K562 (cell line): ENCODE results near the gene CUEDC2. TPM values are rescaled to one million over a fixed set of nuclear protein-coding genes. Genes with fewer than 3 reads are reported as not detected.

ENCODE experiments used
- ATAC-seq: fragments of 200-7000 bp; cut with Tn5 transposase; 3 replicates; pipeline ENCODE4 v1.9.1; 2020; ENCODE audit warnings: moderate library complexity
- BruUV-seq: library from RNA; stranded (reverse); fragments of 400-500 nt; replicated peaks from 2 replicates; lab custom pipeline; 2021; lab: Mats Ljungman, UMichigan
- CTCF ChIA-PET: fragments of 300-600 bp; formaldehyde crosslinking; extraction: SDS; loops from one replicate; lab custom pipeline; 2021; ENCODE audit warnings: low intra/inter-chr PET ratio; lab: Yijun Ruan, JAX
- POLR2A ChIA-PET: fragments of 300-600, 350-650 bp; sonication (Branson Sonifier 250); formaldehyde crosslinking; extraction: SDS; loops from one replicate; lab custom pipeline; 2021; ENCODE audit warnings: antibody characterized with exemption, inconsistent platforms; lab: Yijun Ruan, JAX
- DNase-seq, 4 experiments: peaks; one replicate each; pipeline versions ENCODE4 v3.0.0 to v3.0.0-alpha.2; 2011 to 2018; ENCODE audit warnings: low spot score in 3 of 4, mixed read lengths in 3 of 4; ENCODE audit errors: extremely low read depth in 1 of 4
- FAIRE-seq: peaks from 2 replicates; lab custom pipeline; 2011; peaks lifted over from hg19 to GRCh38; lab: Jason Lieb, UNC
- H2AFZ ChIP-seq: 2 replicates; pipeline ENCODE4 v1.6.0; 2011; ENCODE audit warnings: low read depth, low read length, control low read depth, inconsistent platforms
- H3K27ac ChIP-seq: fragments of 200-600 bp; 3 replicates; pipeline ENCODE4 v1.8.0; 2011; ENCODE audit warnings: low read depth, mild to moderate bottlenecking, control low read depth, inconsistent platforms, low read length, moderate library complexity, mixed read lengths; ENCODE audit errors: extremely low read depth
- H3K27me3 ChIP-seq, 2 experiments: fragments of 300-600 bp in 1 of 2; 2 replicates in 1 of 2; 3 replicates in 1 of 2; pipeline versions ENCODE4 v1.6.0 to v1.8.0; 2011; ENCODE audit warnings: inconsistent platforms in 2 of 2, low read length in 2 of 2, mild to moderate bottlenecking in 1 of 2, mixed read lengths in 1 of 2, moderate library complexity in 1 of 2; ENCODE audit not compliant: control insufficient read depth in 2 of 2, insufficient read depth in 2 of 2
- H3K36me3 ChIP-seq: fragments of 300-600 bp; 3 replicates; pipeline ENCODE4 v1.8.0; 2011; ENCODE audit warnings: mild to moderate bottlenecking, low read length, inconsistent platforms; ENCODE audit not compliant: control insufficient read depth, insufficient read depth
- H3K4me1 ChIP-seq, 2 experiments: fragments of 200-600 bp in 1 of 2; replicated peaks in 1 of 2; 2 replicates in 1 of 2; 3 replicates in 1 of 2; pipeline versions ENCODE4 v1.5.1 to v1.8.0; 2011; ENCODE audit warnings: inconsistent platforms in 2 of 2, low read length in 2 of 2, mild to moderate bottlenecking in 1 of 2, mixed read lengths in 1 of 2, moderate library complexity in 1 of 2; ENCODE audit not compliant: control insufficient read depth in 2 of 2, insufficient read depth in 2 of 2
- H3K4me2 ChIP-seq: 2 replicates; pipeline ENCODE4 v1.6.1; 2011; ENCODE audit warnings: low read length, control low read depth, inconsistent platforms, mixed read lengths; ENCODE audit not compliant: insufficient read depth
- H3K4me3 ChIP-seq: fragments of 200-600 bp; sonication (generic), shearing (Covaris generic); 2 replicates; pipeline ENCODE4 v1.5.1; 2016; ENCODE audit warnings: control low read depth, inconsistent platforms
- H3K79me2 ChIP-seq: fragments of 200-600 bp; 3 replicates; pipeline ENCODE4 v1.8.0; 2011; ENCODE audit warnings: low read length, inconsistent platforms; ENCODE audit not compliant: control insufficient read depth, insufficient read depth
- H3K9ac ChIP-seq, 2 experiments: 2 replicates each; pipeline versions ENCODE4 v1.6.0 to v1.6.1; 2011; ENCODE audit warnings: low read depth in 2 of 2, low read length in 2 of 2, control low read depth in 1 of 2, inconsistent platforms in 1 of 2, mild to moderate bottlenecking in 1 of 2, mixed read lengths in 1 of 2; ENCODE audit not compliant: insufficient read depth in 1 of 2
- H3K9me1 ChIP-seq: one replicate; pipeline ENCODE4 v1.6.0; 2011; ENCODE audit warnings: inconsistent platforms, mild to moderate bottlenecking, low read length, moderate library complexity; ENCODE audit not compliant: control insufficient read depth, insufficient read depth
- H3K9me3 ChIP-seq: replicated peaks from 2 replicates; pipeline ENCODE4 v1.5.1; 2011; ENCODE audit warnings: low read depth, low read length, inconsistent platforms; ENCODE audit not compliant: control insufficient read depth, insufficient read depth
- H4K20me1 ChIP-seq: replicated peaks from 2 replicates; pipeline ENCODE4 v1.6.1; 2011; ENCODE audit warnings: low read length, inconsistent platforms, mixed read lengths; ENCODE audit not compliant: control insufficient read depth, insufficient read depth
- ATF3 ChIP-seq, 2 experiments: fragments of 450-650 bp in 1 of 2; sonication (generic) in 1 of 2; formaldehyde crosslinking in 1 of 2; IDR thresholded peaks in 1 of 2; conservative IDR thresholded peaks in 1 of 2; 2 replicates each; pipeline versions ENCODE4 v1.6.1 to v1.8.1; 2016 to 2023; ENCODE audit warnings: mild to moderate bottlenecking in 2 of 2, moderate library complexity in 2 of 2, inconsistent platforms in 1 of 2, missing genetic modification reagents in 1 of 2
- WGBS: fragments of 100-300 bp; shearing (Covaris generic); methylation state at CpG from one replicate; pipeline ENCODE4 v1.1.6; 2016; ENCODE audit warnings: low coverage, mixed read lengths; ENCODE audit not compliant: insufficient coverage; ENCODE audit errors: missing lambda C conversion rate; 5-methylcytosine and 5-hydroxymethylcytosine counted together
- in situ Hi-C: fragments of 300-500 bp; cut with MboI; formaldehyde crosslinking; loops from 4 replicates; pipeline ENCODE4 v1.15.0; 2018; ENCODE audit warnings: inconsistent platforms, mixed read lengths
- intact Hi-C: fragments of 100-400 bp; cut with micrococcal nuclease; formaldehyde crosslinking; loops from 2 replicates; pipeline ENCODE4 v1.14.2; 2022
- polyA plus RNA-seq, 8 experiments: library from polyadenylated mRNA; depleted of rRNA in 4 of 8; stranded (reverse) in 5 of 8; unstranded in 3 of 8; fragments of >200 nt; fragmentation: Nextera tagmentation in 2 of 8; fragmentation: Illumina TruSeq in 1 of 8; extraction: Ambion mirVana in 2 of 8; extraction: Trizol in 1 of 8; gene quantifications; 2 replicates each; pipeline versions ENCODE4 v1.2.1 to v1.2.3, GENCODE V29; 2011 to 2014; ENCODE audit warnings: inconsistent platforms in 1 of 8, missing spikeins in 1 of 8
- total RNA-seq, 7 experiments: library from RNA; depleted of rRNA in 6 of 7; stranded (reverse); fragments of >200 nt in 6 of 7; fragmentation: Illumina TruSeq in 2 of 7; extraction: Trizol in 2 of 7; gene quantifications; 2 replicates each; pipeline versions ENCODE4 v1.2.1 to v1.2.3, GENCODE V29; 2011 to 2021; ENCODE audit warnings: low replicate concordance in 1 of 7
- TF ChIP-seq, protein P1 (sequence below), 2 experiments: IDR thresholded peaks; 2 replicates each; pipeline ENCODE4 v1.6.1; 2011; ENCODE audit warnings: borderline replicate concordance in 1 of 2, control low read depth in 1 of 2, low read depth in 1 of 2, low read length in 1 of 2, mild to moderate bottlenecking in 1 of 2, mixed read lengths in 1 of 2, moderate library complexity in 1 of 2; ENCODE audit not compliant: insufficient read depth in 1 of 2, insufficient read length in 1 of 2, poor library complexity in 1 of 2, severe bottlenecking in 1 of 2; ENCODE audit errors: extremely low read depth in 1 of 2
- TF ChIP-seq, protein P2 (sequence below): fragments of 250-450 bp; sonication (Bioruptor Pico); IDR thresholded peaks from 2 replicates; pipeline ENCODE4 v1.5.1; 2021; ENCODE audit warnings: mild to moderate bottlenecking

The CUEDC2 gene
- total and polyA plus RNA-seq, 9 of the 15 experiments (the other 6 are each of a cell fraction or from before 2014, with no cell fraction given) = 8.5 to 48.9 (median 27.4) TPM

- TF ChIP-seq, protein P1, sequence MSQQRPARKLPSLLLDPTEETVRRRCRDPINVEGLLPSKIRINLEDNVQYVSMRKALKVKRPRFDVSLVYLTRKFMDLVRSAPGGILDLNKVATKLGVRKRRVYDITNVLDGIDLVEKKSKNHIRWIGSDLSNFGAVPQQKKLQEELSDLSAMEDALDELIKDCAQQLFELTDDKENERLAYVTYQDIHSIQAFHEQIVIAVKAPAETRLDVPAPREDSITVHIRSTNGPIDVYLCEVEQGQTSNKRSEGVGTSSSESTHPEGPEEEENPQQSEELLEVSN (IDR thresholded peaks at IDR 0.05; ENCODE audit: borderline replicate concordance in 1 of 2, extremely low read depth in 1 of 2, insufficient read depth in 1 of 2, insufficient read length in 1 of 2, low read depth in 1 of 2, low read length in 1 of 2, poor library complexity in 1 of 2, severe bottlenecking in 1 of 2) = peak; percentile 43 to 54
- TF ChIP-seq, all 486 proteins: peak for 5
Measured at GRCh38 chr10:102431452-102432124, 786 bp downstream of the CUEDC2 start (continued).

GRCh38 chr10:102429468-102429867 is 2.9 kb downstream of the CUEDC2 start:
- Histone ChIP-seq H4K20me1 (no peaks in the 10 kb centered on the region), H3K27me3 (no peaks in the 10 kb centered on the region), H3K9me3 (no peaks in the 10 kb centered on the region), H3K4me2 (no peak overlapping the region), H3K4me3 (no peak overlapping the region), H2AFZ (no peak overlapping the region)
- POLR2A ChIA-PET = no interaction called here
- intact Hi-C loops (no loop called here), in situ Hi-C loops (loop anchor here (25.0 kb wide), 1 partner anchor 592 kb away; the partner anchor contains the start of gene KCNIP2)
- WGBS = 62% methylated on average over 5 of the region's 8 CpGs
- no peak for FAIRE-seq
- TF ChIP-seq, protein P2, sequence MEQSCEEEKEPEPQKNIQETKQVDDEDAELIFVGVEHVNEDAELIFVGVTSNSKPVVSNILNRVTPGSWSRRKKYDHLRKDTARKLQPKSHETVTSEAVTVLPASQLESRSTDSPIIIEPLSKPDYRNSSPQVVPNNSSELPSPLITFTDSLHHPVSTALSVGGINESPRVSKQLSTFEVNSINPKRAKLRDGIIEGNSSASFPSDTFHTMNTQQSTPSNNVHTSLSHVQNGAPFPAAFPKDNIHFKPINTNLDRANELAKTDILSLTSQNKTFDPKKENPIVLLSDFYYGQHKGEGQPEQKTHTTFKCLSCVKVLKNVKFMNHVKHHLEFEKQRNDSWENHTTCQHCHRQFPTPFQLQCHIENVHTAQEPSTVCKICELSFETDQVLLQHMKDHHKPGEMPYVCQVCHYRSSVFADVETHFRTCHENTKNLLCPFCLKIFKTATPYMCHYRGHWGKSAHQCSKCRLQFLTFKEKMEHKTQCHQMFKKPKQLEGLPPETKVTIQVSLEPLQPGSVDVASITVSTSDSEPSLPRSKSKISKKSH = no peak
- TF ChIP-seq ATF3 (IDR thresholded peaks at IDR 0.05) (peak; percentile 11; the same call in 1 of the 2 replicates), ATF3 (CRISPR knock-in tag; conservative IDR thresholded peaks at IDR 0.05) (no peak)
- TF ChIP-seq, all 486 proteins: peak for 1
- no peak overlapping the region for H3K9ac ChIP-seq
- ATAC-seq = no peak
- no peak overlapping the region for H3K27ac ChIP-seq
- H3K36me3 ChIP-seq = peaks cover 7% of the 10 kb centered on the region; the same call in 2 of the 3 replicates
- peaks cover 13 to 26% of the 10 kb centered on the region in 2 experiments for H3K4me1 ChIP-seq
- H3K79me2 ChIP-seq = peaks cover 12% of the 10 kb centered on the region
- no peak for DNase-seq
- H3K9me1 ChIP-seq = no peaks in the 10 kb centered on the region
- no TSS peak for BruUV-seq
- CTCF ChIA-PET = no interaction called here
